CD4-positive, alpha-beta T cell treated with Interleukin-6 at 100 ng/mL for 8 hours (primary cell): ENCODE results near the gene ZNF619.

Experiments
- DNase-seq: peaks from one replicate; pipeline ENCODE4 v3.0.0-alpha.2; 2020; ENCODE audit warnings: mixed read lengths, low spot score

ZNF619 gene

DNA sequence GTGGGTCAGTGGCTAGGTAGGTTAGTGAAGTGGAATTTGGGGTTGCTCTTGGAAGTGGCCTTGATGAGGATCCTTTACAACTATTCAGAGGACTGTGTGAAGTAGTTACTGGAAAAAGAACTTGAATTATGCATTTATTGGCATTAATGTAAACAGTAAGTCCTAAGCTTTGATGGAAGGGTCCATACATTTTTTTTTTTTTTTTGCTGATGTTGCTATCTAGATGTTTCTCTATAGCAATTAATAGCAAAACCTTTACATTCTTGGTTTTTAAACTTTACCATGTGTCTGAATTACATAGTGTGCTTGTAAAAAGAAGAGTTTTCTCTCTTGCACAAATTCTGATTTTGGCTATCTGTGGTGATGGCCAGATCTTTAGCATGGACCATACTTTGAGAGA, 57.4 kb downstream of the ZNF619 start:
- DNase-seq: no peak
